ENCODE measurements around the gene KRT33A. TPM values are rescaled to one million over a fixed set of nuclear protein-coding genes. Genes with fewer than 3 reads are reported as not detected.

The KRT33A gene
- total RNA-seq, 1 donor from 2014 or later: not detected

- H3K9me3 ChIP-seq: no peaks in the 10 kb centered on the region
- no peak for TF ChIP-seq CTCF (IDR thresholded peaks at IDR 0.05)
- no peak for DNase-seq
- ATAC-seq: peak; percentile 45
- peak within 1 kb of the TSS; percentile 37 for H3K27ac ChIP-seq
- no peak within 1 kb of the TSS for H3K4me3 ChIP-seq
- H3K36me3 ChIP-seq: no peaks in the 10 kb centered on the region
- peaks cover 11% of the 10 kb centered on the region for H3K4me1 ChIP-seq
- H3K27me3 ChIP-seq (ENCODE audit: low read depth): peaks cover 8% of the 10 kb centered on the region
- intact Hi-C loops (cut with DNase I): no loop called here
Observed at GRCh38 chr17:41308918-41309359, 41.7 kb downstream of the KRT33A start, which contains the start of gene KRTAP16-1. TSS of gene KRTAP16-1 (minus strand) at chr17:41309309. CDS start at chr17:41309253, 56 bp downstream.

- DNase-seq (no peak), ATAC-seq (peak; percentile 79 to 85)
- Histone ChIP-seq H3K27me3 (ENCODE audit: low read depth) (peaks cover 8% of the 10 kb centered on the region), H3K36me3 (no peaks in the 10 kb centered on the region), H3K27ac (peak overlapping the region; percentile 37), H3K4me3 (no peak overlapping the region), H3K4me1 (peaks cover 11% of the 10 kb centered on the region), H3K9me3 (no peaks in the 10 kb centered on the region)
- no peak for TF ChIP-seq CTCF (IDR thresholded peaks at IDR 0.05)
- intact Hi-C loops (cut with DNase I): no loop called here
Observed at GRCh38 chr17:41308251-41308917, 42.2 kb downstream of the KRT33A start.

- DNase-seq: peak; percentile 70
- Histone ChIP-seq H3K4me1 (peaks cover 11% of the 10 kb centered on the region), H3K4me3 (no peak overlapping the region), H3K27ac (no peak overlapping the region), H3K36me3 (no peaks in the 10 kb centered on the region), H3K27me3 (ENCODE audit: low read depth) (peaks cover 8% of the 10 kb centered on the region), H3K9me3 (no peaks in the 10 kb centered on the region)
- intact Hi-C loops (cut with DNase I): no loop called here
- no peak for TF ChIP-seq CTCF (IDR thresholded peaks at IDR 0.05)
- ATAC-seq: peak; percentile 47 to 59
Observed at GRCh38 chr17:41307647-41308046, 43.0 kb downstream of the KRT33A start.

GRCh38 chr17:41304091-41304490 is 46.5 kb downstream of the KRT33A start:
- Histone ChIP-seq H3K36me3 (no peaks in the 10 kb centered on the region), H3K27ac (no peak overlapping the region), H3K9me3 (no peaks in the 10 kb centered on the region), H3K4me1 (peaks cover 11% of the 10 kb centered on the region), H3K27me3 (ENCODE audit: low read depth) (peaks cover 8% of the 10 kb centered on the region), H3K4me3 (no peak overlapping the region)
- no peak for TF ChIP-seq CTCF (IDR thresholded peaks at IDR 0.05)
- intact Hi-C loops (cut with DNase I): no loop called here
- no peak for ATAC-seq
- DNase-seq: no peak

DNA sequence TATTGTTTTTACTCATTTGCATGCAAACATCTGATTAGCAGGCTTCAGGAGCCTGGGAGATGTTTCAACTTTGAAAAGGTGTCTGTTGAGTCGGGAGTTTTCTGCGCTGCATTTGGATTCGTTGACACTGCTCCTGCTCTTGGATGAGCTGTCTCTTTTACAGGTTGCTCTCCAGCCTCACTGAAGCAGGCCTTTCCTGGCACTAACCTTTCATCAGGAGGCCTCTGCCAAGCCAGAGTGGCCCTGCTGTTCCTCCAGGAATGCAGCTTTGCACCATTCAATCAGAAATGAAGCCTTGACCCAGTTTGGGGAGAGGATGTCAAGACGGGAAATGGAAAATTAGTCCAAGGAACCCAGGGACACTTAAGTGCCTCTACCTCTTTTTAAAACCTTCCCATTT is 47.6 kb downstream of the KRT33A start:
- H3K9me3 ChIP-seq: no peaks in the 10 kb centered on the region
- no peak overlapping the region for H3K27ac ChIP-seq
- ATAC-seq (no peak), DNase-seq (no peak)
- intact Hi-C loops (cut with DNase I): no loop called here
- no peak overlapping the region for H3K4me3 ChIP-seq
- H3K4me1 ChIP-seq: peaks cover 2% of the 10 kb centered on the region
- TF ChIP-seq CTCF (IDR thresholded peaks at IDR 0.05): no peak
- H3K27me3 ChIP-seq (ENCODE audit: low read depth): peaks cover 3% of the 10 kb centered on the region
- H3K36me3 ChIP-seq: no peaks in the 10 kb centered on the region
